Fibroblast of lung (primary cell): ENCODE results near the gene IRGC.

Experiments
- EZH2 ChIP-seq: IDR thresholded peaks from 2 replicates; pipeline ENCODE4 v1.5.1; 2012; ENCODE audit warnings: low read length, control low read depth, mild to moderate bottlenecking; ENCODE audit errors: missing control alignments
- TF ChIP-seq, protein P1 (sequence below), 2 donors: IDR thresholded peaks in 1 of 2; conservative IDR thresholded peaks in 1 of 2; 1 replicate in 1 of 2; 2 replicates in 1 of 2; pipeline ENCODE4 v1.5.1; 2011 to 2012; ENCODE audit warnings: low read length in 2 of 2, control low read depth in 1 of 2, inconsistent platforms in 1 of 2, low read depth in 1 of 2, mild to moderate bottlenecking in 1 of 2

DNA sequence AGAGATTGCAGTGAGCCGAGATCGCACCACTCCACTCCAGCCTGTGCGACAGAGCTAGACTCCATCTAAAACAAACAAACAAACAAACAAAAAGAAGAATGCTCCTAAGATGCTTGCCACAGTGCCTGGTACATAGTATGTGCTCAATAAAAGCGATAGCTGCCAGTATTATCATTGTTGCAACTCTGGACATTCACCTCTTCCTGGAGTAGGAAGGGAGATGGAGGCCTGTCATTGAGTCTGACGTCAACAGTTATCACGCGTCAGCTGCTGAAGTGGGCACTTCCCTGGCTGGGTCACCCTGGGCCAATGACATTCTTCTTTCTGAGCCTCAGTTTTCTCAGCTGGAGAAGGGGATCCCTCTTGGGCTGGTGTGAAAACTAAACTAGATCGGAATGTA is 41.7 kb upstream of the IRGC start:
- TF ChIP-seq EZH2: no peak
- TF ChIP-seq, protein P1, sequence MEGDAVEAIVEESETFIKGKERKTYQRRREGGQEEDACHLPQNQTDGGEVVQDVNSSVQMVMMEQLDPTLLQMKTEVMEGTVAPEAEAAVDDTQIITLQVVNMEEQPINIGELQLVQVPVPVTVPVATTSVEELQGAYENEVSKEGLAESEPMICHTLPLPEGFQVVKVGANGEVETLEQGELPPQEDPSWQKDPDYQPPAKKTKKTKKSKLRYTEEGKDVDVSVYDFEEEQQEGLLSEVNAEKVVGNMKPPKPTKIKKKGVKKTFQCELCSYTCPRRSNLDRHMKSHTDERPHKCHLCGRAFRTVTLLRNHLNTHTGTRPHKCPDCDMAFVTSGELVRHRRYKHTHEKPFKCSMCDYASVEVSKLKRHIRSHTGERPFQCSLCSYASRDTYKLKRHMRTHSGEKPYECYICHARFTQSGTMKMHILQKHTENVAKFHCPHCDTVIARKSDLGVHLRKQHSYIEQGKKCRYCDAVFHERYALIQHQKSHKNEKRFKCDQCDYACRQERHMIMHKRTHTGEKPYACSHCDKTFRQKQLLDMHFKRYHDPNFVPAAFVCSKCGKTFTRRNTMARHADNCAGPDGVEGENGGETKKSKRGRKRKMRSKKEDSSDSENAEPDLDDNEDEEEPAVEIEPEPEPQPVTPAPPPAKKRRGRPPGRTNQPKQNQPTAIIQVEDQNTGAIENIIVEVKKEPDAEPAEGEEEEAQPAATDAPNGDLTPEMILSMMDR (conservative IDR thresholded peaks at IDR 0.05 in 1 of 2, IDR thresholded peaks at IDR 0.05 in 1 of 2; ENCODE audit: low read depth in 1 of 2, low read length in 2 of 2): no peak
